Measurements from ENCODE around the gene AMELY. TPM values are rescaled to one million over a fixed set of nuclear protein-coding genes. Genes with fewer than 3 reads are reported as not detected.

The AMELY gene
- total RNA-seq, 1 experiment from 2014 or later, result not detected

- H3K9ac ChIP-seq (ENCODE audit: extremely low read depth, insufficient read length, low read length), result no peak overlapping the region
- H3K79me1 ChIP-seq (ENCODE audit: insufficient read depth, low read depth, low read length, poor library complexity, severe bottlenecking), result no peaks in the 10 kb centered on the region
- H3K23ac ChIP-seq (ENCODE audit: insufficient read length, low read depth, low read length), result no peak overlapping the region
- no peak for DNase-seq
- H4K8ac ChIP-seq (replicated peaks; ENCODE audit: insufficient read length, low read depth, low read length), result no peak overlapping the region
- no peaks in the 10 kb centered on the region for H3K9me3 ChIP-seq (ENCODE audit: control insufficient read depth, low read depth, low read length)
- Mint-ChIP-seq H3K36me3 (ENCODE audit: insufficient read depth in 1 of 3, low read depth in 3 of 3) (no peaks in the 10 kb centered on the region), H3K4me1 (no peaks in the 10 kb centered on the region), H3K9me3 (no peaks in the 10 kb centered on the region), H3K27me3 (ENCODE audit: low read depth) (no peaks in the 10 kb centered on the region), H3K4me3 (no peak overlapping the region), H3K27ac (no peak overlapping the region)
- no peak overlapping the region for H3K4ac ChIP-seq (ENCODE audit: low read depth, low read length)
- no peak overlapping the region for H3K27ac ChIP-seq (ENCODE audit: insufficient read length, low read depth, low read length)
- H3K23me2 ChIP-seq (ENCODE audit: insufficient read length, low read depth, low read length, poor library complexity, severe bottlenecking), result no peaks in the 10 kb centered on the region
- no peaks in the 10 kb centered on the region for H3K27me3 ChIP-seq (ENCODE audit: insufficient read depth, low read length)
- H2BK120ac ChIP-seq (ENCODE audit: low read depth, low read length, poor library complexity, severe bottlenecking), result no peak overlapping the region
- no peak overlapping the region for H4K5ac ChIP-seq (ENCODE audit: insufficient read length, low read depth, low read length)
- H2BK15ac ChIP-seq (ENCODE audit: low read depth, low read length), result no peak overlapping the region
- no peak overlapping the region for H2BK5ac ChIP-seq (ENCODE audit: insufficient read length, low read length)
- no peak overlapping the region for H3K18ac ChIP-seq (ENCODE audit: insufficient read length, low read depth, low read length)
- no peak overlapping the region for H3K4me2 ChIP-seq (ENCODE audit: insufficient read depth, insufficient read length, low read length)
- H2BK12ac ChIP-seq (ENCODE audit: insufficient read length, low read depth, low read length), result no peak overlapping the region
- no peak overlapping the region for H2BK20ac ChIP-seq (ENCODE audit: low read depth, low read length, poor library complexity, severe bottlenecking)
- no peaks in the 10 kb centered on the region for H4K20me1 ChIP-seq (ENCODE audit: control insufficient read depth, insufficient read depth, insufficient read length)
- no peak overlapping the region for H3K56ac ChIP-seq (ENCODE audit: insufficient read length, low read depth, low read length)
- no peak overlapping the region for H2AFZ ChIP-seq (ENCODE audit: low read length)
- no peaks in the 10 kb centered on the region for H3K79me2 ChIP-seq (ENCODE audit: insufficient read depth, low read length)
- H2AK5ac ChIP-seq (ENCODE audit: insufficient read length, low read length), result no peak overlapping the region
- no peak overlapping the region for H3T11ph ChIP-seq (ENCODE audit: low read length)
- no peak for TF ChIP-seq CTCF (conservative IDR thresholded peaks at IDR 0.05)
- H4K91ac ChIP-seq (ENCODE audit: insufficient read length, low read depth, low read length), result no peak overlapping the region
- no peak overlapping the region for H3K14ac ChIP-seq (ENCODE audit: insufficient read depth, low read length)
- no peaks in the 10 kb centered on the region for H3K4me1 ChIP-seq (ENCODE audit: insufficient read depth, low read length)
These were observed 1.8 kb upstream of the AMELY start for GRCh38 chrY:6913362-6913761.

All from H9 (cell line).